Kidney epithelial cell (primary cell): ENCODE results near the gene RBM39. TPM values are rescaled to one million over a fixed set of nuclear protein-coding genes. Genes with fewer than 3 reads are reported as not detected.

ENCODE experiments used
- DNase-seq: peaks from one replicate; pipeline ENCODE4 v3.0.0-alpha.2; 2010; ENCODE audit warnings: low read depth
- H3K27me3 ChIP-seq: 2 replicates; pipeline ENCODE4 v1.6.0; 2011; ENCODE audit warnings: low read length; ENCODE audit not compliant: control insufficient read depth, insufficient read depth
- H3K36me3 ChIP-seq: 2 replicates; pipeline ENCODE4 v1.5.1; 2011; ENCODE audit warnings: low read length; ENCODE audit not compliant: control insufficient read depth, insufficient read depth
- H3K4me3 ChIP-seq: 2 replicates; pipeline ENCODE4 v1.5.1; 2011; ENCODE audit warnings: low read depth, mild to moderate bottlenecking, control low read depth, low read length
- total RNA-seq: library from RNA; depleted of rRNA; stranded (reverse); fragments of >200 nt; gene quantifications from 2 replicates; pipeline ENCODE4 v1.2.3, GENCODE V29; 2015
- TF ChIP-seq, protein P1 (sequence below): IDR thresholded peaks from 2 replicates; pipeline ENCODE4 v1.5.1; 2011; ENCODE audit warnings: mild to moderate bottlenecking, moderate library complexity, low read length, control low read depth, inconsistent platforms; ENCODE audit not compliant: insufficient read depth, poor library complexity, severe bottlenecking

Gene RBM39
- total RNA-seq, 1 donor from 2014 or later = 204 TPM

DNA sequence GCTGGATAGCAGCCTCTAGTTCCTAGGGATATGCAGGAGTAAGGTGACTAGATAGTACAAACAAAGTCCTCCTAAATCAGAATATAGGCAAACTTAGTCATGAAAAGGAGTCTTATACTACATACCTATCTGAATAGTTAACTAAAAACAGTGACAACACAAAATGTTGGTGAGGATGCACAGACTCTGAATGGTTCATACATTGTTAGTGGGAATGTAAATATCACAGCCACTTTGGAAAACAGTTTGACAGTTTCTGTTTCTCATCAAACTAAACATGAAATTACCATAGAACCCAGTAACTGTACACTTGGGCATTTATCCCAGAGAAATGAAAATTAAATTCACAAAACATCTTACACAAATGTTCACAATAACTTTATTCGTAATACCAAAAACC lies 60.1 kb downstream of the RBM39 start:
- no peaks in the 10 kb centered on the region for H3K36me3 ChIP-seq
- H3K27me3 ChIP-seq = no peaks in the 10 kb centered on the region
- no peak for DNase-seq
- TF ChIP-seq, protein P1, sequence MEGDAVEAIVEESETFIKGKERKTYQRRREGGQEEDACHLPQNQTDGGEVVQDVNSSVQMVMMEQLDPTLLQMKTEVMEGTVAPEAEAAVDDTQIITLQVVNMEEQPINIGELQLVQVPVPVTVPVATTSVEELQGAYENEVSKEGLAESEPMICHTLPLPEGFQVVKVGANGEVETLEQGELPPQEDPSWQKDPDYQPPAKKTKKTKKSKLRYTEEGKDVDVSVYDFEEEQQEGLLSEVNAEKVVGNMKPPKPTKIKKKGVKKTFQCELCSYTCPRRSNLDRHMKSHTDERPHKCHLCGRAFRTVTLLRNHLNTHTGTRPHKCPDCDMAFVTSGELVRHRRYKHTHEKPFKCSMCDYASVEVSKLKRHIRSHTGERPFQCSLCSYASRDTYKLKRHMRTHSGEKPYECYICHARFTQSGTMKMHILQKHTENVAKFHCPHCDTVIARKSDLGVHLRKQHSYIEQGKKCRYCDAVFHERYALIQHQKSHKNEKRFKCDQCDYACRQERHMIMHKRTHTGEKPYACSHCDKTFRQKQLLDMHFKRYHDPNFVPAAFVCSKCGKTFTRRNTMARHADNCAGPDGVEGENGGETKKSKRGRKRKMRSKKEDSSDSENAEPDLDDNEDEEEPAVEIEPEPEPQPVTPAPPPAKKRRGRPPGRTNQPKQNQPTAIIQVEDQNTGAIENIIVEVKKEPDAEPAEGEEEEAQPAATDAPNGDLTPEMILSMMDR = no peak
- H3K4me3 ChIP-seq = no peak overlapping the region

DNA sequence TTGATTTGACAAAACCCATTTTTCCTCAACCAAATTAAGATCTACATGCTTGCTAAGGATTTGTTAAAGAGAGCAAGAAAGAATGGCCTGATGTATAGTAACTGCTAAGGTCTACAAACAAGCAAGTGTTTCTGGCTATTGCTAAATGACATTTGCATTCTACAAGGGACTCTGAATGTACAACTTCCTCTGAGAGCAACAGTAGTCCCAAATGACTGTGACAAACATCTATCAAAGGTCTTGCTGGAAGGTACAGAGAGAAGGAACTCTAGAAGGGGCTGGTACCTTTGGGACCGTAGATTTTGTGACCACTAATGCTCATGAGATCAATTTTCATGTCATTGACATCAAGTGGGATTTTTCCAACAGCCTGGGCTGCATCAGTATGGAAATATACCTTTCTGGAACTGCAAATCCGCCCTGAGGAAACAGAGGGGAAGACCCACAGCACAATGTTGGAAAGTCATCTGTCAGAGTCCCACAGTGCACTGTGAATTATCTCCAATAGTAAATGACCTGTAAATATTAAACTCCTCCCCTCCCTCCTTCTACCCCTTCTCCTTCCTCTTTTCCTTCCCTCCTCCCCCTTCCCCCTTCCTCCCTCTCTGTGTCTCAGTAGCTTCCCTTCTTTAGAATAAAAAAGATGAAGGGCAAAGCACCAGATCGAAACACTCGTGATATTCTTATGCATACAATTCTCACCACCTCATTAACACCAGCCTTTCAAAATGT lies 61.4 kb downstream of the RBM39 start:
- Histone ChIP-seq H3K4me3 (no peak overlapping the region), H3K27me3 (no peaks in the 10 kb centered on the region), H3K36me3 (no peaks in the 10 kb centered on the region)
- TF ChIP-seq, protein P1 = no peak
- DNase-seq = no peak

DNA sequence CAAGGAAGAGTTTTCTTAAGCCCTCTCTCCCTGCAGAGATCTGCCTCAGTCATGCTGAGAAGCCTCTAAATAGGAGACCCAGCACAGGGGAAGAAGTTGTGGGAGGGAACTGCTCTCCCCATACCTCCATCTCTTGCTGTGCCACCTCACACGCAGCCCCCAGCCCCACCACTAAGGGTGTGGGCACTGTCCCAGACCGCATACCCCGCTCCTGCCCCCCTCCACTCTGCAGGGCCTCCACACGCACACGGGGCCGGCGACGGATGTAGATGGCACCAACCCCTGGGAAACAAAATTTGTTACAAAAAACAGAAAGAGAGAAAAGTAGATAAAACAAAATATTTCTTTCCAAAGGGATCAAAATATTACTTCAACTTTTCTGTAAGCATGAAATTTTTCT lies 67.1 kb downstream of the RBM39 start:
- Histone ChIP-seq H3K27me3 (no peaks in the 10 kb centered on the region), H3K36me3 (peaks cover 1% of the 10 kb centered on the region), H3K4me3 (no peak overlapping the region)
- no peak for DNase-seq
- TF ChIP-seq, protein P1 = no peak

- no peak overlapping the region for H3K4me3 ChIP-seq
- TF ChIP-seq, protein P1 = no peak
- DNase-seq = no peak
- peaks cover 1% of the 10 kb centered on the region for H3K36me3 ChIP-seq
- no peaks in the 10 kb centered on the region for H3K27me3 ChIP-seq
Measured at GRCh38 chr20:35673884-35674283, 68.2 kb downstream of the RBM39 start.

DNA sequence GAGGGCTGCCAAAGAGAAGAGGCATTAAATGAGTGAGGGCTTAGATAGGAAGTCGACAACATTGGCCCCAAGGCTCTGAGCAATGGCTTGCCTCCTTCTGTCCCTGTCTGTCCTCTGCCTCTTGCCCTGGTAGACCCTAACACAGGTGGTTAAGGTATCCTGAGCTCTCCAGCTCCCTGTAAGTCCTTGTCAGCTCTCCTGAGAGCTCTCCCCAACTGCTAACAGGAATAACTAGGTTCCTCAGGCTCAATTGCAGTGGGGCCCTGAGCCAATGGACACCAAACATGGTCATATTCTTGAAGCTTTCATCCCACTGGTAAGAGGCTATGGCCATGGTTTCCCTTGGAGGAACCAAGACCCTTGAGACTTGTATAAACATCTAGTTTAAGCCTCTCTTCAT lies 72.4 kb downstream of the RBM39 start:
- TF ChIP-seq, protein P1 = no peak
- no peak for DNase-seq
- H3K27me3 ChIP-seq = no peaks in the 10 kb centered on the region
- H3K36me3 ChIP-seq = peaks cover 1% of the 10 kb centered on the region
- no peak overlapping the region for H3K4me3 ChIP-seq

DNA sequence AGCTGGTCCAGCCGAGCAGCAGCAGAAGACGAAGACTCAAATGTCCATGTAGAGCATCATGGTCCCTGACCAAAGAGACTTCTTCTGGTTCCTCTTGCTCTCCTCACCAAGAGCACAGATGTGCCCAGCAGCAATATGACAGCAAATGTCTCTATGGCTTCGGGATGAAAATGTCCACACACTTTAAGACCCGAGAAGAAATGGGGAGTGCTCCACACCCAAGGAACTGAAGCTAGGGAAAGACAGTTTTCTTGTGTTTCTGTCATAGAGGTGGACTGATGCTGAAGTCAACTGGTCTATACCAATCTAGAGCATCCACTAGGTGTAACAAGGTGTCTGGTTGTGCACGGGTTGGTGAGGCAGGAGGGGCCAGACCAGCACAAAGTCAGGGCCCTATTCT lies 72.8 kb downstream of the RBM39 start:
- Histone ChIP-seq H3K36me3 (peaks cover under 1% of the 10 kb centered on the region), H3K4me3 (no peak overlapping the region), H3K27me3 (no peaks in the 10 kb centered on the region)
- TF ChIP-seq, protein P1 = no peak
- DNase-seq = no peak
